GM18505 (cell line): Measurements from ENCODE around the gene GFI1.

Experiments used
- ATAC-seq: cut with Tn5 transposase; IDR thresholded peaks from one replicate; pipeline ENCODE4 v1.9.1; 2021; ENCODE audit not compliant: unreplicated experiment
- POLR2A ChIP-seq: IDR thresholded peaks from 4 replicates; pipeline ENCODE4 v1.6.1; 2011; ENCODE audit warnings: borderline replicate concordance; ENCODE audit not compliant: insufficient read depth, insufficient read length; ENCODE audit errors: extremely low read depth

Gene GFI1

GRCh38 chr1:92503043-92503925 lies 16.6 kb upstream of the GFI1 start:
- peak; percentile 37 for ATAC-seq
- TF ChIP-seq POLR2A = no peak

GRCh38 chr1:92502247-92502646 lies 15.5 kb upstream of the GFI1 start:
- TF ChIP-seq POLR2A = no peak
- ATAC-seq = peak; percentile 60

- no peak for TF ChIP-seq POLR2A
- no peak for ATAC-seq
Observed at GRCh38 chr1:92500552-92500951, 13.8 kb upstream of the GFI1 start.

GRCh38 chr1:92495392-92496063 lies 8.8 kb upstream of the GFI1 start:
- ATAC-seq = no peak

GRCh38 chr1:92494485-92495141 lies 7.9 kb upstream of the GFI1 start:
- TF ChIP-seq POLR2A = no peak
- ATAC-seq = no peak

More at GRCh38 chr1:92495392-92496063, 8.8 kb upstream of the GFI1 start:
- TF ChIP-seq POLR2A = no peak

GRCh38 chr1:92493139-92493538 lies 6.4 kb upstream of the GFI1 start:
- no peak for ATAC-seq
- TF ChIP-seq POLR2A = no peak

- no peak for ATAC-seq
- no peak for TF ChIP-seq POLR2A
Observed at GRCh38 chr1:92488832-92489231, 2.1 kb upstream of the GFI1 start.

- TF ChIP-seq POLR2A = no peak
- ATAC-seq = no peak
Observed at GRCh38 chr1:92488416-92488815, 1.7 kb upstream of the GFI1 start.

GRCh38 chr1:92487078-92487605 lies 417 bp upstream of the GFI1 start:
- TF ChIP-seq POLR2A = no peak
- ATAC-seq = no peak

- peak; percentile 55 for TF ChIP-seq POLR2A
- peak; percentile 59 for ATAC-seq
Observed at GRCh38 chr1:92485381-92486250, 1.1 kb downstream of the GFI1 start.

GRCh38 chr1:92484472-92485380 lies 2.0 kb downstream of the GFI1 start:
- TF ChIP-seq POLR2A = no peak
- peak; percentile 17 for ATAC-seq
